Endothelial cell of umbilical vein (primary cell): ENCODE data around the gene SMIM24. TPM values are rescaled to one million over a fixed set of nuclear protein-coding genes. Genes with fewer than 3 reads are reported as not detected.

ENCODE experiments used
- BruUV-seq: library from RNA; stranded (reverse); fragments of 400-500 nt; replicated peaks from 2 replicates; lab custom pipeline; 2021; lab: Mats Ljungman, UMichigan
- CTCF ChIA-PET: fragments of 300-600, 350-600 bp; sonication (Branson Sonifier 250); formaldehyde crosslinking; loops from one replicate; lab custom pipeline; 2021; ENCODE audit warnings: antibody characterized with exemption, inconsistent platforms; lab: Charles Lee
- POLR2A ChIA-PET: fragments of 300-600, 350-600 bp; sonication (Branson Sonifier 250); formaldehyde crosslinking; loops from one replicate; lab custom pipeline; 2021; ENCODE audit warnings: antibody characterized with exemption, inconsistent platforms; lab: Charles Lee
- DNase-seq: peaks from one replicate; pipeline ENCODE4 v3.0.0-alpha.2; 2011; ENCODE audit warnings: low read depth, low spot score
- FAIRE-seq: peaks from 2 replicates; lab custom pipeline; 2011; peaks lifted over from hg19 to GRCh38; lab: Jason Lieb, UNC
- H2AFZ ChIP-seq: 2 replicates; pipeline ENCODE4 v1.6.0; 2012; ENCODE audit warnings: low read depth, low read length, control low read depth, inconsistent platforms
- H3K27ac ChIP-seq: 2 replicates; pipeline ENCODE4 v1.5.1; 2011; ENCODE audit warnings: low read depth, mild to moderate bottlenecking, control low read depth, low read length, moderate library complexity; ENCODE audit not compliant: insufficient read depth
- H3K27me3 ChIP-seq, 2 experiments: 2 replicates each; pipeline versions ENCODE4 v1.6.0 to v1.6.1; 2011; ENCODE audit warnings: low read length in 2 of 2, mixed read lengths in 1 of 2; ENCODE audit not compliant: control insufficient read depth in 2 of 2, insufficient read depth in 2 of 2
- H3K36me3 ChIP-seq, 2 experiments: 2 replicates in 1 of 2; 3 replicates in 1 of 2; pipeline ENCODE4 v1.5.1; 2011; ENCODE audit warnings: low read length in 2 of 2, mild to moderate bottlenecking in 1 of 2, moderate library complexity in 1 of 2; ENCODE audit not compliant: control insufficient read depth in 2 of 2, insufficient read depth in 2 of 2; ENCODE audit errors: extremely low read depth in 1 of 2
- H3K4me1 ChIP-seq: 3 replicates; pipeline ENCODE4 v1.5.1; 2011; ENCODE audit warnings: mild to moderate bottlenecking, low read length; ENCODE audit not compliant: control insufficient read depth, insufficient read depth; ENCODE audit errors: extremely low read depth
- H3K4me2 ChIP-seq: 2 replicates; pipeline ENCODE4 v1.6.1; 2011; ENCODE audit warnings: low read length, control low read depth, mixed read lengths; ENCODE audit not compliant: insufficient read depth
- H3K4me3 ChIP-seq, 3 experiments: fragments of 200-600 bp in 1 of 3; sonication (generic), shearing (Covaris generic) in 1 of 3; replicated peaks in 1 of 3; 2 replicates each; pipeline ENCODE4 v1.5.1; 2011 to 2016; ENCODE audit warnings: control low read depth in 3 of 3, low read length in 3 of 3, mild to moderate bottlenecking in 2 of 3, inconsistent platforms in 1 of 3, low read depth in 1 of 3, moderate library complexity in 1 of 3; ENCODE audit not compliant: insufficient read depth in 1 of 3
- H3K79me2 ChIP-seq: 2 replicates; pipeline ENCODE4 v1.6.0; 2012; ENCODE audit warnings: low read length, inconsistent platforms; ENCODE audit not compliant: control insufficient read depth, insufficient read depth
- H3K9ac ChIP-seq: replicated peaks from 2 replicates; pipeline ENCODE3; 2011; ENCODE audit warnings: low read length, control low read depth; ENCODE audit not compliant: insufficient read depth; ENCODE audit errors: extremely low read depth
- H3K9me1 ChIP-seq: replicated peaks from 3 replicates; pipeline ENCODE4 v1.6.0; 2011; ENCODE audit warnings: mild to moderate bottlenecking, low read length; ENCODE audit not compliant: control insufficient read depth, insufficient read depth; ENCODE audit errors: extremely low read depth
- H3K9me3 ChIP-seq: replicated peaks from 2 replicates; pipeline ENCODE4 v1.5.1; 2012; ENCODE audit warnings: low read length, inconsistent platforms; ENCODE audit not compliant: control insufficient read depth, insufficient read depth
- H4K20me1 ChIP-seq: replicated peaks from 2 replicates; pipeline ENCODE3; 2011; ENCODE audit warnings: mild to moderate bottlenecking, low read length; ENCODE audit not compliant: control insufficient read depth, insufficient read depth; ENCODE audit errors: extremely low read depth
- CTCF ChIP-seq, 2 donors: IDR thresholded peaks; 1 replicate in 1 of 2; 2 replicates in 1 of 2; pipeline ENCODE4 v1.5.1; 2011; ENCODE audit warnings: low read length in 2 of 2, mild to moderate bottlenecking in 2 of 2, moderate library complexity in 2 of 2, control low read depth in 1 of 2, inconsistent platforms in 1 of 2, low read depth in 1 of 2; ENCODE audit not compliant: insufficient read depth in 1 of 2; ENCODE audit errors: extremely low read depth in 1 of 2
- EZH2 ChIP-seq: IDR thresholded peaks from 2 replicates; pipeline ENCODE4 v1.6.1; 2012; ENCODE audit warnings: borderline replicate concordance, low read depth, mild to moderate bottlenecking, moderate library complexity, low read length, inconsistent platforms; ENCODE audit not compliant: severe bottlenecking
- FOS ChIP-seq: IDR thresholded peaks from 2 replicates; pipeline ENCODE4 v1.6.1; 2011; ENCODE audit warnings: mild to moderate bottlenecking, low read length, moderate library complexity, borderline replicate concordance; ENCODE audit not compliant: insufficient read depth
- GATA2 ChIP-seq: IDR thresholded peaks from 2 replicates; pipeline ENCODE4 v1.7.0; 2011; ENCODE audit warnings: low read depth, mild to moderate bottlenecking, moderate library complexity, mixed read lengths, low read length; ENCODE audit not compliant: insufficient read length, insufficient read depth
- JUN ChIP-seq: IDR thresholded peaks from 2 replicates; pipeline ENCODE4 v1.6.1; 2011; ENCODE audit warnings: borderline replicate concordance, low read depth; ENCODE audit not compliant: insufficient read length, insufficient read depth
- MAX ChIP-seq: IDR thresholded peaks from 2 replicates; pipeline ENCODE4 v1.6.1; 2011; ENCODE audit not compliant: insufficient read depth, insufficient read length
- MYC ChIP-seq: IDR thresholded peaks from one replicate; pipeline ENCODE4 v1.6.1; 2011; ENCODE audit warnings: mild to moderate bottlenecking, low read depth, low read length
- POLR2A ChIP-seq: IDR thresholded peaks from 2 replicates; pipeline ENCODE4 v1.6.1; 2012; ENCODE audit warnings: low read depth, mild to moderate bottlenecking, control low read depth, low read length
- POLR2AphosphoS5 ChIP-seq: IDR thresholded peaks from 2 replicates; pipeline ENCODE4 v1.6.1; 2012; ENCODE audit warnings: low read depth, mild to moderate bottlenecking, control low read depth, low read length, moderate library complexity; ENCODE audit not compliant: insufficient read depth
- dilution Hi-C: fragments of 300-500 bp; cut with MboI; formaldehyde crosslinking; loops from one replicate; pipeline ENCODE4 v1.15.0; 2019; ENCODE audit warnings: low sequenced_read_pairs; ENCODE audit not compliant: extremely low pct_ligation_motif_present
- intact Hi-C: fragments of 100-400 bp; cut with micrococcal nuclease; formaldehyde crosslinking; loops from one replicate; pipeline ENCODE4 v1.10.0; 2022
- polyA plus RNA-seq, 4 experiments: library from polyadenylated mRNA; depleted of rRNA in 3 of 4; stranded (reverse) in 3 of 4; unstranded in 1 of 4; fragments of >200 nt; gene quantifications; 2 replicates each; pipeline versions ENCODE4 v1.2.1 to v1.2.3, GENCODE V29; 2011 to 2012; ENCODE audit warnings: missing spikeins in 1 of 4
- total RNA-seq: library from RNA; stranded (reverse); gene quantifications from 2 replicates; pipeline ENCODE4 v1.2.3, GENCODE V29; 2021

The SMIM24 gene
- total and polyA plus RNA-seq, 2 donors (not counting 3 experiments of a cell fraction or from before 2014, with no cell fraction given): not detected

GRCh38 chr19:3518255-3518654 is 37.9 kb upstream of the SMIM24 start:
- Histone ChIP-seq H3K4me1 (no peaks in the 10 kb centered on the region), H3K4me3 (no peak overlapping the region), H3K27me3 (no peaks in the 10 kb centered on the region), H3K27ac (no peak overlapping the region), H2AFZ (no peak overlapping the region), H3K79me2 (peaks cover 80% of the 10 kb centered on the region), H3K9ac (no peak overlapping the region), H3K4me2 (no peak overlapping the region), H3K9me3 (no peaks in the 10 kb centered on the region), H3K9me1 (no peaks in the 10 kb centered on the region), H4K20me1 (no peaks in the 10 kb centered on the region), H3K36me3 (peaks cover 0 to 24% of the 10 kb centered on the region in 2 experiments)
- BruUV-seq: no TSS peak
- ChIA-PET CTCF (interaction anchor here (1.2 kb wide), 1 partner anchor 27 kb away, joined by 3 read pairs; no protein-coding TSS in a partner anchor), POLR2A (no interaction called here)
- dilution Hi-C loops (no loop called here), intact Hi-C loops (no loop called here)
- TF ChIP-seq EZH2: no peak
- no peak for TF ChIP-seq CTCF (IDR thresholded peaks at IDR 0.05; ENCODE audit: extremely low read depth in 1 of 2, insufficient read depth in 1 of 2, low read depth in 1 of 2, low read length in 2 of 2)
- no peak for TF ChIP-seq JUN
- DNase-seq: no peak
- no peak for FAIRE-seq

- DNase-seq: no peak
- ChIA-PET CTCF (interaction anchor here (1.2 kb wide), 2 partner anchors 27 to 213 kb away, joined by 3 to 4 read pairs; no protein-coding TSS in a partner anchor), POLR2A (no interaction called here)
- H3K9me3 ChIP-seq: no peaks in the 10 kb centered on the region
- H3K4me1 ChIP-seq: no peaks in the 10 kb centered on the region
- H3K27ac ChIP-seq: no peak overlapping the region
- H3K4me3 ChIP-seq: no peak overlapping the region
- intact Hi-C loops: no loop called here
- no peaks in the 10 kb centered on the region for H4K20me1 ChIP-seq
- peaks cover 86% of the 10 kb centered on the region for H3K79me2 ChIP-seq
- no TSS peak for BruUV-seq
- H3K4me2 ChIP-seq: no peak overlapping the region
- FAIRE-seq: no peak
- dilution Hi-C loops: no loop called here
- no peaks in the 10 kb centered on the region for H3K27me3 ChIP-seq
- H3K36me3 ChIP-seq: peaks cover 0 to 21% of the 10 kb centered on the region in 2 experiments
- H2AFZ ChIP-seq: no peak overlapping the region
- H3K9ac ChIP-seq: no peak overlapping the region
- no peaks in the 10 kb centered on the region for H3K9me1 ChIP-seq
- no peak for TF ChIP-seq MAX
- TF ChIP-seq POLR2AphosphoS5: no peak
- TF ChIP-seq JUN: no peak
- no peak for TF ChIP-seq CTCF (IDR thresholded peaks at IDR 0.05; ENCODE audit: extremely low read depth in 1 of 2, insufficient read depth in 1 of 2, low read depth in 1 of 2, low read length in 2 of 2)
- TF ChIP-seq FOS: no peak
- no peak for TF ChIP-seq MYC
- TF ChIP-seq POLR2A: no peak
- TF ChIP-seq GATA2: no peak
- no peak for TF ChIP-seq EZH2
These were observed 37.3 kb upstream of the SMIM24 start for GRCh38 chr19:3517638-3518037.
